Left hindlimb (tissue), 1 donor: ENCODE results near the gene ERGIC3.

Experiments used
- DNase-seq: peaks from one replicate; pipeline ENCODE4 v3.0.0-alpha.2; 2018

ERGIC3 gene

DNA sequence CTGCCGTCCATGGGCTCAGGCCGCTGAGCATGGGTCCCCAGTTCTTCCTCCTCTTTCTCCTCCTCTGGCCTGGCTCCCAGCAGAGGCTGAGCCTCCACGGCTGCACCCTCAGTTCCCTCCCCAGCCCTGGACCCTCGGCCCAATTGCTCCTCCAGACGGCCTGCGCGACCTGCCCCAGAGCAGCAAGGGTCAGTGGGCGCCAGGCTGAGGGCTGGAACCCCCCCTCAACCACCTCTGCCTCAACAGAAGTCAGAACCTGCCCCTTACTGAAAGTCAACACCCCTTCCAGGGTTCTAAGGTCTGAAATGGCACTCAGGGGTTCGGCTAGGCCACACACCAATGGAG is 57.9 kb downstream of the ERGIC3 start:
- DNase-seq: no peak

DNA sequence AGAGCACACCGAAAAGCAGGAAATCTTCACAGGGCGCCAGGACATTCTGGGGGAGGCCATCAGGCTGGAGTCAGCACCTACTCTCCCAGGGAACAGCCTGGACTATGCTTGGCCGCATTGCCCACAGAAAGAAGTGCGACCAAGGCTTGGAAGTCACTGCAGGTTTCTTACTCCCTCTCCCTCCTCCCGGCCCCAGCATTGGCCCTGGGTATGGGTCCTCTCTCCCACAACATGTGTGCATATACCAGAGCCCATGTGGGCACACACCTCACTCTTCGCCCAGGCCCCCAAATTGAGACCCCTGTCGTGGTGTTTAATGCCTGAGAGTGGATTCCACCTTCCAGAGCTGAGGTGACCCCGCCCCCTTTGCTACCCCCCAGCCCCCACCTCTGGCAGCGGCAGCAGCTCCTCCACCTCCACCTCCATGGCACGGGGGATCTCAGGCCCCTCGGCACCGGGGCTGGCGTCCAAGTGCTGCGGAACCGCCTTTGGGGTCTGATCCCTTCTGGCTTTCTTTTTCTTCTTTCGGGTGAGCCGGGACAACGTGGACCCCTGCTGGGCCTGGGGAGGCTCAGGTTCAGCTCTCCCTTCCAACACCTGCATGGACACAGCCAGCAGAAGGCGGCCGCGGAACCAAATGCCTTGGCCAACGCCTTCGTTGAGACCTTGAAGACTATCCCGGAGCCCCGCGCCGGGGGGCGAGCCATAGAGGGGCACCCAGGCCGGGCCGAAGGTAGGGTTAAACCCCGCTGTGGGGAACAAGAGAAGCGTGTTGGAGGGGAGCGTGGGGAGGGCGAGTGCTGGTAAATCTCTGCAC is 58.5 kb downstream of the ERGIC3 start:
- DNase-seq: no peak

DNA sequence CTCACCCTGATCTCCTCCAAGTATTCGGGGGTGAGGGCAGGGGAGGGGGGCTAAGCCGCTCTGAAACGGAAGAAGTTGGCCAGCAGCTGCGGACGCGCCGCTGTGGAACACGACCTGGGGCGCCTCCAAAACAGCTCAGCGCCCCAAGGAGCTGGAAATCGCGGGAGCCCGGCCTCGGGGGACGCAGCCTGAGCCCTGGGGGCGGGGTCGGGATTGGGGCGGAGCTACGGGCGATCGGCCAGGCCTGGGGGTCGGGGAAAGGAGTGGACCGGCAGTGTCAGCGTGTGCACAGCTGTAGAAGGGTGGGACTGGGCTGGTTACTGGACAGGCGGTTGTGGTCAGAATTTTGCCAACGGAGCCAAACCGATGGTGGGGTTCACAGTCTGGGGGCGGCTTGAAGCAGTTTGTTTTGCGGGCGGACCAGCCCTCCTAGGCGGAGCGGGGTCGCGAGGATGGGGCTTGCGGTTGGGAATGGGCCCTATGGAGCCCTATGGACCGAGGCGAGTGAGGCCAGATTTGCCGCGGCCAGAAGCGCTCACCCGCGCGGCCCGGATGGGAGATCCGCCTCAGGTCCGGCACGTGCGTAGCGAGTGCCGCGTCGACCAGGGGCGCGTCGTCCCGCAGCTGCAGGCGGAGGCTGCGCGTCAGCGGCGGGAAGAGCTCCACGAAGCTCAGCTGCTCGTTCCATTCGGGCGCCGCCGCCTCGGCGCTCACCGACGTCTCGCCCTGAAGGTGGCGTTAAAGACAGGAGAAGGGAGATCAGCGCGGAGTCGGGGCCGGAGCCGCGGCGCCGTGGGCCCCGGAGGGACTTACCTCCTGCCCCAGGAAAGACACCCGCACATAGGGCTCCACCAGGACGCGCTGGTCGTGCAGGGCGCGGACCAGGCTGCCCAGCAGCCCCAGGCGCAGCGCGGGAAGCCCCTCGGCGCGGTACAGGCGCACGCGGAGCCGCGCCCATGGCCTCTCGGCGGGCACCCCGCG is 59.4 kb downstream of the ERGIC3 start:
- DNase-seq: peak; percentile 84

DNA sequence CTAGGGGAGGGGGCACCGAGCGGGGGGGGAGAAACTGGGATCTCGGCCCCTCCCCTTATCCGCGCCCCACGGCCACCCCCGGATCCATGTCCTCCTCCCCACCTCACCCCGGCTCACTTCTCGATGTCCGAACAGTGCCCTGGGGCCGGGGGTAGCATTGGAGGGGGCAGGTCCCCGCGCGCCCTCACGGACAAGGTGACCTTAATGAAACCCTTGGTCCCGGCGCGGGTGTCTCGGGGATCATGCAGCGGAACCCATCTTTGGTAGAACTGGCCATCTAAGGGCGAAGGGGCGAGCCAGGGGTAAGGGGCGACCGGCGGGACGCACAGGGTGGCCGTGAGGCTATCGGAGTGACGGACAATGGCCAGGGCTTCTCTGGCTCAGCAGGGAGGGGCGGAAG is 60.1 kb downstream of the ERGIC3 start:
- no peak for DNase-seq

DNA sequence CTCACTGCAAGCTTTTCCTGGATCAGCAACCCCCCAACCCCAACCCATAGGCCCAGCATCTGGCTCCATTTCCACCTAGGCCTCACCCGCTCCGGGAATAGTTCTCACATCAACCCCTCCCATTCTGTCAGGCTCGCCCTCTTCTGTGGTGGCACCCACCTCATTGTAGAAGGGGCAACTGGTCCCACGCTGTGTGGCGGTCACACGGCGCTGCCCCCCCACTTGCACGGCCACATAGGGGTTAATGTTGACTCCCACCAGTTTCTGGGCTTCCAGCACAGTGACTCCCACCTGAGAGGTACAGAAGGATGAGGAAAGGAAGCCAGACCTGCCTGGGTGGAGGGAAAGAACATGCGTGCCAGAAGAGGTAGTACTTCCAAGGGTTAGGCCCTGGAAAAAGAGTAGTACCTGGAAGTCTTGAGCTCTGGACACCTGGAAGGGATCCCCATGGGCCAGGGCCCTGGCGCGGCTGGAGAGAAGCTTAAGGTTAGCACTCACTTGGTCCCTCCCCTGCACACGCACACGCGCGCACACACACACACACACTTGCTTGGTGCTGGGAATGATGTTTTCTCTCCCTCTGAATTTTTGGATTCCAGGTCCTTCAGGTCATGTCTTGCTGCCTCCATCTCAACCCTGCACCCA is 61.1 kb downstream of the ERGIC3 start:
- DNase-seq: no peak

DNA sequence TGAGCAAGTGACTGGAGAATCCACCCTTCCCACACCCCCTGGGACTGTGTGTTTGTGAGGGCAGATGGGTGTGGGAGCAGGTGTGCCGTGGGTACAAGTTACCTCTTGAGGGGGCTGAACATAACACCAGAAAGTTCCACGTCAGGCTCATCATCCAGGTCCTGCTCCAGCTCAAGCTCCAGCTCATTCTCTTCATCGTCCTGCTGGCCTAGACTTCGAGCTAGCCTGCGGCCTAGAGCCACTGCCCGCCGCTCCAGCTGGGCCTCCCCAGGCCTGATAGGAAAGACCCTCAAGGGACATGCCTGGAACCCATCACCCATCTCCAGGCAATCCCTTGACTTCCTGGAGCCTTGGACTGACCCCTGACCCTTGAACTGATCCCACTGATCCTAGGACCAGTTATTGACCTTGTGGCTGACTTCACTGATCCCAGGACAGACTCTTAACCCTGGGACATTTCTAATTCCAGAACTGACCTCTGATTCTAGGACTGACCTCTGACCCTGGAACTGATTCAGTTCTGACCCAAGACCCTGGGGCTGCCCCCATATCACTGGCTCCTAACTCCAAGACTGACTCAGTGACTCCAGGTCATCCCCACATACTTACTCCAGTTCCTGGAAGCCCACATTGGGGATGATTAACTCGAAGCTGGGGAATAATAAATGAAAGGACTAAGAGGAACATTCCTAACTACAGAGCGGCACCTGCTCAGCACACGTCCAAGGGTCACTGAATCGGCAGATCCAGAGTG is 62.0 kb downstream of the ERGIC3 start:
- no peak for DNase-seq

DNA sequence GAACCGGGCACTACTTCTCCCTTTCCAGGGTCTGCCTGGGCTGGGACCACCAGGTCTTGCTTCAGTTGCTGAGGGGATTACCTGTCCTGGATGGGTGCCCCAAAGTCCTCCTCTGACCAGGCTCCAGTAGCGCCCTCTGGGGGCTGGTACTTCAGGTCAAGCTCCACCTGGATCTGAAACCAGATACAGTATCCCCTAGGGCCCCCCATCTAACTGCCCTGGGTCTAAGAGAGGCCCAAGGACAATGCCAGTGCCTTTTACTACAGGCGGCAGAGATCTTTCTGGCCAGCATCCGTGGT is 62.5 kb downstream of the ERGIC3 start:
- no peak for DNase-seq

DNA sequence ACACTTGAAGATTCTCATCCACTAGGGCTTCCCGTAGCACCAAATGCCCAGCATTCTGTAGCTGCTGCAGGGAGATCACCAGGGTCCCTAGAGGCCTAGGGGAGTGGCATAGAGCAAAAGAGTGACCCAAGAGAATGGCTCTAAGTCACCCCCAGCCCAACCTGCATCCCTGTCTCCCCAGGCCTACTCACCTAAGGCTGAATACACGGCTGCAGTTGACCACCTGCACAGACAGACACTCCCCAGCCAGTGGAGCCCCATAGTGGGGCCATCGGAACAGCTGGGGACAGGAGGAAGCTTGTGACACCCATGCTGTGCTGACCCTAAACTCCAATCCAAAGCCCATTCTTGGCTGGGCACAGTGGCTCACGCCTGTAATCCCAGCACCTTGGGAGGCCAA is 64.2 kb downstream of the ERGIC3 start:
- no peak for DNase-seq
